HTERT RPE-1 (cell line): Measurements from ENCODE around the gene RSPRY1.
"Not testable (repeated sequence)": the region's sequence is repeated elsewhere in the genome, so short reads cannot be mapped to it uniquely, and the experiment has no call there.

Source experiments
- in situ Hi-C: fragments of 300-500 bp; cut with MboI; formaldehyde crosslinking; loops from 4 replicates; pipeline ENCODE4 v1.14.3; 2020; ENCODE audit warnings: low sequenced_read_pairs

RSPRY1 gene

DNA sequence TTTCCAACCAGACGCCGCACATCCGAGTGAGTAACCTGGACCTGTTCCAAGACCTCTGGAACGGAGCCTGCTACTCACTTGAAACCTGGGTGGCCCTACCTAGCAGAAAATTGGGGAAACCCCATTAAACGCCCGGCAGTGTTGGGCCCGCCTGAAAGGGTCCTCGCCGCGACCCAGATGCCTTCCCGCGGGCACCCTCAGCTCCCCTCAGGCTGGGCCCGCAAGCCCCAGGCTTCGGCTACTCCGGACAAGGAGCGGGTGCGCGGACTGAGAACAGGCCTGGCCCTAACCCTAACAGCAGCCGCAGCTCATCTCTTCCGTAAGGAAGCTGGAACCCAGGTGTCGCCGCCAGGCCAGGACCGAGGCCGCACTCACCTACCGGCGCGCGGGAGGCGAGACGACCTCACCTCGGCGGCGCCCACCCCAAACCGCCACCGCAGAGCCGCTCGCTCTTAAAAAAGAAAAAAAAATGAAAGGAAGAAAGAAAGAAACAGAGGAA lies 634 bp upstream of the RSPRY1 start:
- in situ Hi-C loops, result no loop called here

DNA sequence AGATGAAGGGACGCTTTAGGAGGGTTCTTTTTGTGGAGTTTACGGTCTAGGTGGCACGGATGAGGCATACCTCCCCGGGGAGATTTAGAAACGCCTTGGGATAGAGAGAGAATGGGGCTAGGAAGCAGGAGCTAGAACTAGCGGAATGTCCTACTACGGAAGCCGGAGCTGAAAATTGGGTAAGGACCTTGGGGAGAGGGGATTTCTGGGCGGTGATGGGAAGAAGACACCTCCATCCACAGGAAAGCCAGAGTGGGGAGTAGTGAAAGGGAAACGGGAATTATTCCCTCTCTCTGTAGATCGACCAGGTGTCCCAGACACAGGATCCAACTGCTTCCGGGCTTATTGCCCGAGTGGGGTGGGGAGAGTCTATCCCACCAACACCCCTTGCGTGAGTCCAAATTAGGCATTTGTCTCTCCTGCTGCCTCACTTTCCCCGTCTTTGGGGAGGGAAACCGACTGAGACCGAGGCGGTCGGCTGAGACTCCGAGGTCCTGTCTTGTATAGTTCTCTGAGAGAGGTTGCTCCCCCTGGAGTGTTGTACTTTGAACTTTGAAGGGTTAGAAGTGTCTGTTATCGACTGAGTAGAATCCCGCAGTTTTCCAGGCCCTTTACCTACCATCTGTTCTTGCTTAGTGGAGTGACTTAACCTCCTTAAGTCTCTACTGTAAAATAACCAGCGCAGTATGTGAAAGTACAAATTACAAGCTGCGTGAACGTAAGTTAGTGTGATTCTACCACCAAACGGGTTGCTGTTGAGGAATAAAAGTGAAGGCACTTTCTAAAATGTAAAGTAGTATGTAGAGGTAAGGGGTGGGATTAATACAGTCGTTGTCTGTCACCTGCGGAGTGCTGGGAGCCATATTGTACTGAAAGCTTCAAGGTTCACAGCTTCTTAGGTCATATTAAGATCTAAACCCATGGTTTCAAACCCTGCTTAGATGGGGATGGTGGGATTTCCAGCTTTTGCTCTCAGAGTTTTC lies 1.0 kb downstream of the RSPRY1 start:
- in situ Hi-C loops, result no loop called here

DNA sequence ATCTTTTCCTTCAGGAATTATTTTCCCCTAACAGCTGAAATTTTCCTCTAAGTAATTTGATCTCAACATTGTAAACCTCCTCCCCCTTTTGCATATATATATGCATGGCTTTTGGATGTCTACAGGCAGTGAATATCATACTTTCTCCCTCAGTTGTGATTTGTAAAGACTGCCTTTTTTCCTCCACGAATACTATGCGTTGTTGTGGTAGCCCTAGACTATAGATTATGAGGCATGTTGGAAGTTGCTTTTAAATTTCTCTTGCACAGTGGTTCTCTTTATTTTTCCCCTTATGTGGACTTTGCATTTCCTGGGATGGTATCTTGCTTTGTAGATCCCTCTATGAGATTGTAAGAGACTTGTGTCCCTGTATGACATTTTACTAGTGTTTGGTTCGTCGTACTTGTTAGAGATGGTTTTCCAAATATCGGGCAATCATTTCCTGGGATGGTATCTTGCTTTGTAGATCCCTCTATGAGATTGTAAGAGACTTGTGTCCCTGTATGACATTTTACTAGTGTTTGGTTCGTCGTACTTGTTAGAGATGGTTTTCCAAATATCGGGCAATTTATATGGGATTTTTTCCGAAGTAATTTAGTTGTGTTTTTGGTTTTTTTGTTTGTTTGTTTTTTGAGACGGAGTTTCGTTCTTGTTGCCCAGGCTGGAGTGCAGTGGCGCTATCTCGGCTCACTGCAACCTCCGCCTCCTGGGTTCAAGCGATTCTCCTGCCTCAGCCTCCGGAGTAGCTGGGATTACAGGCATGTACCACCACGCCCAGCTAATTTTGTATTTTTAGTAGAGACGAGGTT lies 2.0 kb downstream of the RSPRY1 start:
- in situ Hi-C loops, result not testable (repeated sequence)

DNA sequence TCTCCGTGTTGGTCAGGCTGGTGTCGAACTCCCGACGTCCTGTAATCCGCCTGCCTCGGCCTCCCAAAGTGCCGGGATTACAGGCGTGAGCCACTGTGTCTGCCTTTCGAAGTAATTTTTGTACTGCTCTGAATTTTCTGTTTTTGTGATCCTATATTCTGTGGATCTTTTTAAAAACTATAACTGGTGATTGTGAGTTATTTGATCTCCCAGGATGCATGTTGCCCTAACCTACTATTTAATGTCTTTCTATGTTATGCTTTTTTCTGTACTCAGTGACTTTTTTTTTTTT lies 2.5 kb downstream of the RSPRY1 start:
- in situ Hi-C loops, result no loop called here

DNA sequence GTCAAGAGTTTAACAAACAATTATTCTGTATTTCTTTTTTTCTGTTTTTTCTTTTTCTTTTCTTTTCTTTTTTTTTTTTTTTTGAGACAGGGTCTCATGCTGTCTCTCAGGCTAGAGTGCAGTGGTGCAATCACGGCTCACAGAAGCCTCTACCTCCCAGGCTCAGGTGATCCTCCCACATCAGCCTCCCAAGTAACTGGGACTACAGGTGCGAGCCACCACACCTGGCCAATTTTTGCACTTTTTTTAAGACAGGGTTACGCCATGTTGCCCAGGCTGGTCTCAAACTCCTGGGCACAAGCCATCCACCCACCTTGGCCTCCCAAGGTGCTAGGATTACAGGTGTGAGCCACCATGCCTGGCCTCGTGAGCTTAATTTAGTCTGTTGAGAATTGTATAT lies 3.4 kb downstream of the RSPRY1 start:
- in situ Hi-C loops, result not testable (repeated sequence)

DNA sequence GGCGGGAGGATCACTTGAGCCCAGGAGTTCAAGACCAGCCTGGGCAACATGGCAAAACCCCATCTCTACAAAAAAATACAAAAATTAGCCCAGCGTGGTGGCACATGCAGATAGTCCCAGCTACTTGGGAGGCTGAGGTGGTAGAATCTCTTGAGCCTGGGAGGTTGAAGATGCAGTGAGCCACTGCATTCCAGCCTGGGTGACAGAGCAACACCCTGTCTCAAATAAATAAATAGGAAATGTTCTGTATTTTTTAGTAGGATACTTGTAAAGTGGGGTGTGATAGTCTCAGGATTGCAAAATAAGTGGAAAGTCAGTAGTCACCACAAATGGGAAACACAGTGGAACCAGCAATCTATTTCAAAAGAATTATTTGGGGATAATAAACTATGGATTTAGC lies 4.0 kb downstream of the RSPRY1 start:
- in situ Hi-C loops, result no loop called here

DNA sequence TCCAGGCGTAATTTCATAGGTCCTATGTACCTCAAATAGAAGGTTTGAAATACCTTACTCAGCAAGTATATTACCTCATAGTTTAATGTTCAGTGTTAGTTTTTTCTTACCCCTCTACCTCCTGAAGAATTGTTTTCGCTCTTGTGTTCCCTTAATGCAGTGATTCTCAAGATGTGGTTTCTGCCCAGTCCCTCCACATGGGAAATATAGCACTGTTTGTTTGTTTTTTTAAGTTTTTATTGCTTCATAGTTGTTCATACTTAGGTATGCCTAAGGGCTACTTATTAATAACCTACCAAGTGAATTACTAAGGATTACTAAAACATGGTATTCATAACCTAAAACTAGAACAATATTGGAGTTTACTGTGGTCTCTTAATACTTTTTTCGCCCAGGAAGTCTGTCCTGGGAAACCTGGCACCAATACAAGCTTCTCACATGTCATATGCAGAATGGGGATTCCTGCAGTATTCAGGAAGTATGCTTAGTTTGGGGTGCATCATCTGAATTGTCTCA lies 5.0 kb downstream of the RSPRY1 start:
- in situ Hi-C loops, result no loop called here

DNA sequence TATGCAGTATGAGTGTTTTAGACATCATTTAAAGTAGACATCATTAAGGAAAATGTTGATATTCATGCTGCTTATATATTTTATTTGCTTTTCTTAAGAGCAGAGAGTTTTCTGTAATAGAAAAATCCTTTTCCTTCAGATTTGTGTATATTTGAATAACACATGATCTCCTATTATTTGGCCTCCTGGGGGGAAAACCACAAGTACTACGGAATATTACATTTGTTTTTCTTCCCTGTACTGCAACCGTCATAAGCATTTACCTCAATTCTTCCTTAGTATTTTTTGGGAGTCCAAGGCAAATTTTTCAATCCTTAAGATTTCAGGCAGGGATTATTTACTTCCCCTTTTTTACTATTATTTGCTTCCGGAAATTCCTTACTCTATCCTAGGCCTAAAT lies 6.0 kb downstream of the RSPRY1 start:
- in situ Hi-C loops, result no loop called here

DNA sequence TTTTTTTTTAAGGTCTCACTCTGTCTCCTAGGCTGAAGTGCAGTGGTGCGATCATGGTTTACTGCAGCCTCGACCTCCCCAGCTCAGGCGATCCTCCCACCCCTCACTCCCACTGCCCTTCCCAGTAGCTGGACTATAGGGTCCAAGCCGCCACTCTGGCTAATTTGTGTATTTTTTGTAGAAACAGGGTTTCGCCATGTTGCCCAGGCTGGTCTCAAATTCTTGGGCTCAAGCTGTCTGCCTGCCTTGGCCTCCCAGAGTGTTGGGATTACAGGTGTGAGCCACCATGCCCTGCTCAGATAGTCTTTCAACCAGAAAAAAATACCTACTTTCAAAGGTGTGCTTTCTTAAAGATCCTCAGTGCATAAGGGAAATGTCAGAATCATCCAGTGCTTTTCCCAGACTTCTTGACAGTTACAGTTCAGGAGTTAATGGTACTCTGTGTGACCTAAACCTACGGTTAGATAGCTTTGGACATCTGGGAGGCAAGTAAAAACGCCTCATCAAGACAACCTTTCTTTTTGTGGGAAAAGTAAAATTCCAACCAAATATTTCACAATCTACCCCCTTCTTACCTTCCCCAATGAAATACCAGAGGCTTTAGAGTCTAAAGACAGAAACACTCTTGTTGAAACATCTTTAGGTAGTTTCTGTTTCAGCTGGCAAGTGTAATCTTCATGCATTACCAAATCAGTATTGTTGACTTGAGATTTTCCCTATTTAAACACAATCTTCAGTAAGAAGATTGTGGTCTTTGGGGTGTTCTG lies 6.8 kb downstream of the RSPRY1 start:
- in situ Hi-C loops, result no loop called here

DNA sequence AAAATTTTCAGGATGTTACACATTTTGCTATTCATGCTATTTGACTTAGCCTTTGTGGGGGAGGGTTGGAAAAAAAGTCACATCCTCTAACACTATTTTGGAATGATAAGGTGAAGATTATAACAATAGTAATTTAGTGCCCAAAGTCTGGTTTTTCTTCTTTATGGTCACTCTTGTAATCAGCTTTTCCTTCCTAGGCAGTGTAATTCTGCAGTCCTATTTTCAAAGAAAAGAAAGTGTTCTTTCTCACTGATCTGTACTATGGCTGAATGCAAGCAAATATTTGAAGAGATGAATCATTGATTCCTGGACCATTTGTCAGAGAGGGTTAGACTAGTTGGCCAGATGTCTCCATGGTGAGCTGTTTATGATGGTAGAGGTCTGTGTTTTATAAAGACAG lies 8.4 kb downstream of the RSPRY1 start:
- in situ Hi-C loops, result no loop called here

DNA sequence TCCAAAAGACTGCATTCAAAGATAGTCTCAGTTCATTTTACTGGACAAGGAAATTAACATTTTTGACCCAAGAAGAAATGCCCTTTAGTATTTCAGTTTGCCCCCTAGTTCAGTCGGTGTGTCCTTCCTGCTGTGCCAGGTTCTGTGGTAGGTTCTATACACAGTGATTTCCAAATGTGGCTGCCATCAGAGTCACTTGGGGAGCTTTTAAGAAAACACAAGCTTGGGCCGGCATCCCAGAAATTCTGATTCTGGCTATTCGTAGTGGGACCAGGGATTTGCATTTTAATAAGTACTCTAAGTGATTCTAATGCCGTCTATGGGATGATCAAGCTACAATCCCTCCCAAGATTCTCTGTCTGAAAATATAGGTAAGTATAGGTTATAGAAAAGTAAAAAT lies 10.2 kb downstream of the RSPRY1 start:
- in situ Hi-C loops, result no loop called here

DNA sequence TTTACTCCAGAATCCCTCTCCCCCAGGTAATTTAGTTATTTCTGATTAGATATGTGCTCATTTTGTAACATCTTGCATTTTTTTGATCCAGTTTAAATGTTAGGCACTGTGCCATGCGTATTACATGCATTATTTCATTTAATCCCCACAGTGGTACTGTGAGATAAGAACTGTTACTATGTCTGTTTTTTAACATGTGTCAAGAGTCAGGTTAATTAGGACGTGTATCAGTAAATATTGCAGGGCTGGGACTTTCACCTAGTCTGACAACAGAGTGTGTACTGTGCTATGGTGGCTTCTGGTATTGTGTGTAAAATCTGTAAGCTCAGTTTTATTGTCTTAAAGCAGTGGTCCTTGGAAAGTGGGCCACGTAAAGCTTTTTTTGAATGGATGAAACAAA lies 10.6 kb downstream of the RSPRY1 start:
- in situ Hi-C loops, result no loop called here

DNA sequence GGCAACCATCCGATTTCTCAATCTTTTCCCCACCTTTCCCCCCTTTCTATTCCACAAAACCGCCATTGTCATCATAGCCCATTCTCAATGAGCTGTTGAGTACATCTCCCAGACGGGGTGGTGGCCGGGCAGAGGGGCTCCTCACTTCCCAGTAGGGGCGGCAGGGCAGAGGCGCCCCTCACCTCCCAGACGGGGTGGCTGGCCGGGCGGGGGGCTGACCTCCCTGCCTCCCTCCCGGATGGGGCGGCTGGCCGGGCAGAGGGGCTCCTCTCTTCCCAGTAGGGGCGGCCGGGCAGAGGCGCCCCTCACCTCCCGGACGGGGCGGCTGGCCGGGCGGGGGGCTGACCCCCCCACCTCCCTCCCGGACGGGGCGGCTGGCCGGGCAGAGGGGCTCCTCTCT lies 14.2 kb downstream of the RSPRY1 start:
- in situ Hi-C loops, result not testable (repeated sequence)

DNA sequence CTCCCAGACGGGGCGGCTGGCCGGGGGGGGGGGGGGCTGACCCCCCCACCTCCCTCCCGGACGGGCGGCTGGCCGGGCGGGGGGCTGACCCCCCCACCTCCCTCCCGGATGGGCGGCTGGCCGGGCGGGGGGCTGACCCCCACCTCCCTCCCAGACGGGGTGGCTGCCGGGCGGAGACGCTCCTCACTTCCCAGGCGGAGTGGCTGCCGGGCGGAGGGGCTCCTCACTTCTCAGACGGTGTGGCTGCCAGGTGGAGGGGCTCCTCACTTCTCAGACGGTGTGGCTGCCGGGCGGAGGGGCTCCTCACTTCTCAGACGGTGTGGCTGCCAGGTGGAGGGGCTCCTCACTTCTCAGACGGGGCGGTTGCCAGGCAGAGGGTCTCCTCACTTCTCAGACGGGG lies 14.8 kb downstream of the RSPRY1 start:
- in situ Hi-C loops, result not testable (repeated sequence)

DNA sequence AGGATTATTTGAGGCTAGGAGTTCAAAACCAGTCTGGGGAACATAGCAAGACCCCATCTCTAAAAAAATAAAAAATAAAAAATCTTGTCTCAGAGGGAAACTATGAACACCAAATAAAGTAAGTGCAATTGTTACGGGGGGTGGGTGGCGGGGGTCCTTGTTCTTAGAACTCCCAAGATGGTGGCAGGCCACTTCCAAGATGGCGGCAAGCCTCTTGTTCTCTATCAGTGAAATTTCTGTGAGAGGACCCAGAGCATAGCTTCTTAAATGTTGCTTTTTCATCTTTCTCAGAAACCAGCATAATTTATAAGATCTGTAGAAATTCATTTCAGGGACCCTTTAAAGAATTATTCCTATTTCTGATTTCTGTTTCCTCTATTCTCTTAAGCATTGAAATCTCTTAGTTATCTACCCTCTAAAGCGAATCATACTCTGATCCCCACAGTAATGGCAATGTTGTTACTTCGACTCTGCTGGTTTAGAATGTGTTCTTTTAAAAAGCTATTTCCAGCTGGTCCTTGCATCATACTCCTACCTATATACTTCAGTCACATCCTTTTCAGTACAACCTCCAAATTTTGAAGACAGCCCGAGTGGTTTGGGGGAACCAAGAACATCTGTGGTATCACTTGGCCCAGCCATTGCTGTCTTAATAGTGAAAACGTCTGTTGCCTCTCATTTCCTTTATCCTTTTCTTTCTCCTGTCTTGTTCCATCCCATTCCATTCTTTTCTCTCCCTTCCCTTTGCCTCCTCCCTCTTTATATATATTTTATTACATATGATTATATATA lies 16.2 kb downstream of the RSPRY1 start:
- in situ Hi-C loops, result no loop called here

DNA sequence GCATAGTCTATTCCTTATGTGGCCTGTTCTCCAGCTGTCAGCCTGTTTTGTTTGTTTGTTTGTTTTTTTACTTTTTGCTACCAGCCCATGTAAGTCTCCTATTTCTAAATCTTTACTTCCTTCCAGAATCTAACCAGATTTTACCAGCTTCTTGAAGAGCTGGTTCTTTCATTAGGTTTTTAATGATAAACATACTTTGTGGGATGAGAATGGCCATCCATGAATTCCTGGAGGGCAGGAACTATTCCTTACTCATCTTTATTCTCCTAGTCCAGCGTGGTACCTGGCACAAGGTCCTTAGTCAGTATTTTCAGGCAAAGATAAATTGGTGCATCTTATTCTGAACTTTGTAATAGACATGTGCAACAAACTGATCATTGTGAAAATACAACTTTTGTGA lies 17.3 kb downstream of the RSPRY1 start:
- in situ Hi-C loops, result no loop called here

DNA sequence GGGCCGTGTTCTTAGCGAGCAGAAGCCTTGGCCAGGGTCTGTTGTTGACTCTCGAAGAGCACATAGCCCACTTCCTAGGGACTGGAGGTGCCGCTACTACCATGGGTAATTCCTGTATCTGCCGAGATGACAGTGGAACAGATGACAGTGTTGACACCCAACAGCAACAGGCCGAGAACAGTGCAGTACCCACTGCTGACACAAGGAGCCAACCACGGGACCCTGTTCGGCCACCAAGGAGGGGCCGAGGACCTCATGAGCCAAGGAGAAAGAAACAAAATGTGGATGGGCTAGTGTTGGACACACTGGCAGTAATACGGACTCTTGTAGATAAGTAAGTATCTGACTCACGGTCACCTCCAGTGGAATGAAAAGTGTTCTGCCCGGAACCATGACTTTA lies 18.5 kb downstream of the RSPRY1 start:
- in situ Hi-C loops, result no loop called here

DNA sequence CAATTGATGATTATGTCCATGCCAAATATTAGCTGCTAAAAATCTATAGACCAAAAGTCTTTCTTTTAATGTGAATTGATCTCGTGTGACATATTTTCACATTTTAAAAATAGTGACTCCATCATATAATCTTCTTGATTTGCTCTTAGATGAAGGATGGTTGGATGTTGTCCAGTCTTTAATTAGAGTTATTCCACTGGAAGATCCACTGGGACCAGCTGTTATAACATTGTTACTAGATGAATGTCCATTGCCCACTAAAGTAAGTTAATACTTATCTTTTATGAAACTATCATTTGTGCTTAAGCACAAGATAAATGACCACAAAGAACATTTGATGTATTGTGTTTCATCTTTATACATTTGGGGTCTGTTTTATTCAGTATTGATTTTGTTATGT lies 22.8 kb downstream of the RSPRY1 start:
- in situ Hi-C loops, result no loop called here

DNA sequence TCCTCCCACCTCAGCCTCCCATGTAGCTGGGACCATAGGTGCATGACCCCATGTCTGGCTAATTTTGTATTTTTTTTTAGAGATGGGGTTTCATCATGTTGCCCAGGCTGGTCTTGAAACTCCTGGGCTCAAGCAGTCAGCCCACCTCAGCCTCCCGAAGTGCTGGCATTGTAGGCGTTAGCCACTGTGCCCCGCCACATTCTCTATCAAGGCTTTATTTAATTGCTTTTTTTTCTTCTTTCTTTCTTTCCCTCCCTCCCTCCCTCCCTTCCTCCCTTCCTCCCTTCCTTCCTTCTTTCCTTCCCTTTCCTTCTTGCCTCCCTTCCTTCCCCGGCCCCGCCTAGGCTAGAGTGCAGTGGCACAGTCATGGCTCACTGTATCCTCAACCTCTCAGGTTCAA lies 23.7 kb downstream of the RSPRY1 start:
- in situ Hi-C loops, result no loop called here

DNA sequence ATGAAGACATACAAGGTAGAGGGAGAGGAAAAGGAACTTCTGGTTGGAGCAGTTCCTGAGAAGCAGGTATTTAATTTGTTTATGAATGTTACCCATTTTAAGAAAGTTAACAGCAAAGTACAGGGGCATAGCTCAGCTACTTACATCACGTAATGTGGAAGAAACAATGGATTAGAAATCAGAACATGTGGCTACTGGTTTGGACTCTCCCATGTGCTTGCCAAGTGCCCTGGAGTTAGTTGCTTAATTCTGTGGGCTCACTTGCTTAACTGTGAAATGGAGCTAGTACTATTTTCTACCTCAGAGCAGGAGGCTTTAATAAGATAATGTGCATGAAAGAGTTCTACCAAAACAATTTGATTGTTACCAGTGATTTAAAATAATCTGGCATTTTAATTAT lies 27.3 kb downstream of the RSPRY1 start:
- in situ Hi-C loops, result no loop called here
